ENCODE results near the gene KRT40. TPM values are rescaled to one million over a fixed set of nuclear protein-coding genes. Genes with fewer than 3 reads are reported as not detected.

The KRT40 gene
- total and polyA plus RNA-seq, 10 of the 15 experiments (the other 5 are each of a cell fraction or from before 2014, with no cell fraction given): not detected

DNA sequence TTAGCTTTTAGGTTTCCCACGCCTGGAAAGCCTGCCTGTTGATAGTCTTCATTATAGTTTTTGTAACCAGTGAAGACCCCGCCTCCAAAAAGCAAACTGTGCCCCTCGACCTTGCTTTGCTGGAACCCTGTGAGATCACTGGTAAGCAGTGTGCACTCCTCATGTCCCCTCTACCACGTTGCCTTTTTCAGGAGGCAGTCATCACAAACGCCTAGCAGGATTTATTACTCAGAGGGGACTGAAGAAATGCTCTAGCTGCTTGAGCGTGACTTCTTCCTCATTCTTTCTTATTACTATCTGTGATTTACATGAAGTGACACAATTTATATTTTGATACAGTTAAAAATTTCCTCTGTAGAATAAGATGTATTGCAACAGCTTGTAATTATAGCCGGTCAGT lies 31.3 kb upstream of the KRT40 start:
- no peak for ATAC-seq
- BruUV-seq (replicated peaks): no TSS peak

GRCh38 chr17:41013606-41014005 lies 29.5 kb upstream of the KRT40 start:
- BruUV-seq (replicated peaks): no TSS peak
- peaks cover 0 to 3% of the 10 kb centered on the region in 2 experiments; a peak in 2 of 4 replicates for H3K27me3 ChIP-seq (replicated peaks in 1 of 2; ENCODE audit: control insufficient read depth in 2 of 2, insufficient read depth in 2 of 2, low read length in 1 of 2)
- H3K4me2 ChIP-seq (ENCODE audit: control insufficient read depth, insufficient read depth): no peak overlapping the region
- RAD21 ChIA-PET (ENCODE audit: unreplicated experiment): no interaction called here
- no peak for ATAC-seq
- no peaks in the 10 kb centered on the region for H4K20me1 ChIP-seq (ENCODE audit: control insufficient read depth, insufficient read depth)
- no peaks in the 10 kb centered on the region for H3K79me2 ChIP-seq (ENCODE audit: control insufficient read depth, insufficient read depth, low read length)
- no peaks in the 10 kb centered on the region for H3K4me1 ChIP-seq (ENCODE audit: control insufficient read depth, insufficient read depth, low read length)
- CTCF ChIA-PET: interaction anchor here (0.6 kb wide), 1 partner anchor 635 kb away, joined by 3 read pairs; no protein-coding TSS in a partner anchor
- in situ Hi-C loops (cut with MboI): no loop called here
- WGBS (ENCODE audit: insufficient coverage, insufficient replicate concordance, low lambda C conversion rate, missing lambda C conversion rate): 4% methylated on average over 1 of the region's 1 CpG
- no peak overlapping the region for H3K27ac ChIP-seq (ENCODE audit: control insufficient read depth, insufficient read depth)
- FAIRE-seq: no peak
- POLR2A ChIA-PET: no interaction called here
- DNase-seq (ENCODE audit: low read depth, low spot score): no peak
- SMC1A ChIA-PET (ENCODE audit: uncharacterized antibody, unreplicated experiment): no interaction called here
- H3K36me3 ChIP-seq (ENCODE audit: control insufficient read depth in 2 of 2, insufficient read depth in 2 of 2, low read length in 1 of 2): no peaks in the 10 kb centered on the region
- TF ChIP-seq BMI1 (IDR thresholded peaks at IDR 0.05; ENCODE audit: borderline replicate concordance) (no peak), PAX8 (IDR thresholded peaks at IDR 0.05) (no peak), RAD21 (IDR thresholded peaks at IDR 0.05; ENCODE audit: insufficient read depth, low read depth, low read length) (no peak), ZNF274 (IDR thresholded peaks at IDR 0.05; ENCODE audit: insufficient read depth, insufficient read length) (no peak), CEBPB (IDR thresholded peaks at IDR 0.05; ENCODE audit: borderline replicate concordance in 1 of 2, low read depth in 2 of 2, low read length in 2 of 2) (no peak), EZH2 (IDR thresholded peaks at IDR 0.05; ENCODE audit: borderline replicate concordance, control insufficient read depth, low read depth, low read length) (no peak), GATAD2B (conservative IDR thresholded peaks at IDR 0.05; ENCODE audit: low read depth) (no peak)
- intact Hi-C loops (cut with micrococcal nuclease; ENCODE audit: unreplicated experiment): no loop called here
- H3K4me3 ChIP-seq: no peak overlapping the region
- no peak overlapping the region for H2AFZ ChIP-seq (ENCODE audit: control insufficient read depth, low read depth, low read length)
- no peak overlapping the region for H3K9ac ChIP-seq (ENCODE audit: control insufficient read depth, insufficient read depth, low read length)
- no peaks in the 10 kb centered on the region for H3K9me3 ChIP-seq (replicated peaks; ENCODE audit: control insufficient read depth, insufficient read depth, low read length)

More for the DNA sequence above, 31.3 kb upstream of the KRT40 start:
- ChIA-PET POLR2A (no interaction called here), CTCF (no interaction called here), RAD21 (ENCODE audit: unreplicated experiment) (no interaction called here), SMC1A (ENCODE audit: uncharacterized antibody, unreplicated experiment) (no interaction called here)
- in situ Hi-C loops (cut with MboI) (no loop called here), intact Hi-C loops (cut with micrococcal nuclease; ENCODE audit: unreplicated experiment) (no loop called here)
- TF ChIP-seq DPF2 (IDR thresholded peaks at IDR 0.05) (no peak), RCOR1 (conservative IDR thresholded peaks at IDR 0.05; ENCODE audit: low read depth, low read length) (no peak), CEBPB (IDR thresholded peaks at IDR 0.05; ENCODE audit: borderline replicate concordance in 1 of 2, low read depth in 2 of 2, low read length in 2 of 2) (no peak), MYB (IDR thresholded peaks at IDR 0.05; ENCODE audit: borderline replicate concordance, low read depth, low read length) (no peak), SRF (IDR thresholded peaks at IDR 0.05; ENCODE audit: low read depth in 2 of 2, low read length in 2 of 2) (no peak), BACH1 (IDR thresholded peaks at IDR 0.05; ENCODE audit: borderline replicate concordance) (no peak), ETV6 (conservative IDR thresholded peaks at IDR 0.05 in 1 of 2, IDR thresholded peaks at IDR 0.05 in 1 of 2; ENCODE audit: borderline replicate concordance in 1 of 2, low read depth in 1 of 2) (no peak), SP1 (IDR thresholded peaks at IDR 0.05; ENCODE audit: low read depth, low read length) (no peak), MYC (IDR thresholded peaks at IDR 0.05; ENCODE audit: insufficient read depth, insufficient read length, insufficient replicate concordance, low read length, severe bottlenecking) (no peak), NRF1 (conservative IDR thresholded peaks at IDR 0.05; ENCODE audit: low read depth, low read length) (no peak), ZZZ3 (IDR thresholded peaks at IDR 0.05; ENCODE audit: control insufficient read depth, insufficient read length, low read depth) (no peak)
- TF ChIP-seq, protein P1, sequence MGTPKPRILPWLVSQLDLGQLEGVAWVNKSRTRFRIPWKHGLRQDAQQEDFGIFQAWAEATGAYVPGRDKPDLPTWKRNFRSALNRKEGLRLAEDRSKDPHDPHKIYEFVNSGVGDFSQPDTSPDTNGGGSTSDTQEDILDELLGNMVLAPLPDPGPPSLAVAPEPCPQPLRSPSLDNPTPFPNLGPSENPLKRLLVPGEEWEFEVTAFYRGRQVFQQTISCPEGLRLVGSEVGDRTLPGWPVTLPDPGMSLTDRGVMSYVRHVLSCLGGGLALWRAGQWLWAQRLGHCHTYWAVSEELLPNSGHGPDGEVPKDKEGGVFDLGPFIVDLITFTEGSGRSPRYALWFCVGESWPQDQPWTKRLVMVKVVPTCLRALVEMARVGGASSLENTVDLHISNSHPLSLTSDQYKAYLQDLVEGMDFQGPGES (IDR thresholded peaks at IDR 0.05): no peak
- Histone ChIP-seq H3K79me2 (ENCODE audit: control insufficient read depth, insufficient read depth, low read length) (no peaks in the 10 kb centered on the region), H3K27me3 (replicated peaks in 1 of 2; ENCODE audit: control insufficient read depth in 2 of 2, insufficient read depth in 2 of 2, low read length in 1 of 2) (no peaks in the 10 kb centered on the region; a peak in 2 of 4 replicates), H3K9me3 (replicated peaks; ENCODE audit: control insufficient read depth, insufficient read depth, low read length) (no peaks in the 10 kb centered on the region), H3K4me1 (ENCODE audit: control insufficient read depth, insufficient read depth, low read length) (no peaks in the 10 kb centered on the region), H3K9ac (ENCODE audit: control insufficient read depth, insufficient read depth, low read length) (no peak overlapping the region), H2AFZ (ENCODE audit: control insufficient read depth, low read depth, low read length) (no peak overlapping the region), H3K4me2 (ENCODE audit: control insufficient read depth, insufficient read depth) (no peak overlapping the region), H4K20me1 (ENCODE audit: control insufficient read depth, insufficient read depth) (no peaks in the 10 kb centered on the region), H3K27ac (ENCODE audit: control insufficient read depth, insufficient read depth) (no peak overlapping the region), H3K36me3 (ENCODE audit: control insufficient read depth in 2 of 2, insufficient read depth in 2 of 2, low read length in 1 of 2) (no peaks in the 10 kb centered on the region), H3K4me3 (no peak overlapping the region)
- 8% methylated on average over 7 of the region's 7 CpGs for WGBS (ENCODE audit: insufficient coverage, insufficient replicate concordance, low lambda C conversion rate, missing lambda C conversion rate)
- DNase-seq (ENCODE audit: low read depth, low spot score) (no peak), FAIRE-seq (no peak)
